Lung (tissue), 12 donors: Measurements from ENCODE around the gene DGKB. TPM values are rescaled to one million over a fixed set of nuclear protein-coding genes. Genes with fewer than 3 reads are reported as not detected.

Source experiments
- ATAC-seq: fragments of 200-7000 bp; cut with Tn5 transposase; one replicate; pipeline ENCODE4 v1.9.1; 2020; ENCODE audit warnings: moderate number of reproducible peaks; ENCODE audit not compliant: insufficient read depth, low FRiP score
- DNase-seq, 3 donors: peaks; one replicate each; pipeline ENCODE4 v3.0.0-alpha.2; 2013 to 2017
- H3K27ac ChIP-seq, 2 donors: one replicate each; pipeline ENCODE4 v1.5.1; 2013; ENCODE audit warnings: mild to moderate bottlenecking in 2 of 2, moderate library complexity in 2 of 2, control low read depth in 1 of 2, inconsistent platforms in 1 of 2, low read depth in 1 of 2, low read length in 1 of 2
- H3K27me3 ChIP-seq, 3 donors: one replicate each; pipeline ENCODE4 v1.5.1; 2013; ENCODE audit warnings: low read length in 2 of 3; ENCODE audit not compliant: control insufficient read depth in 3 of 3, insufficient read depth in 3 of 3
- H3K36me3 ChIP-seq, 4 donors: one replicate each; pipeline ENCODE4 v1.5.1; 2013; ENCODE audit warnings: low read length in 4 of 4, mild to moderate bottlenecking in 1 of 4, moderate library complexity in 1 of 4; ENCODE audit not compliant: control insufficient read depth in 4 of 4, insufficient read depth in 4 of 4
- H3K4me1 ChIP-seq, 5 donors: one replicate each; pipeline ENCODE4 v1.5.1; 2013; ENCODE audit warnings: low read length in 5 of 5, mild to moderate bottlenecking in 2 of 5, moderate library complexity in 1 of 5; ENCODE audit not compliant: control insufficient read depth in 5 of 5, insufficient read depth in 5 of 5
- H3K4me3 ChIP-seq: one replicate; pipeline ENCODE4 v1.5.1; 2013; ENCODE audit warnings: mild to moderate bottlenecking, control low read depth, moderate library complexity
- H3K9ac ChIP-seq, 2 donors: one replicate each; pipeline ENCODE4 v1.5.1; 2013; ENCODE audit warnings: low read length in 2 of 2, control low read depth in 1 of 2; ENCODE audit not compliant: insufficient read depth in 1 of 2
- H3K9me3 ChIP-seq, 4 donors: one replicate each; pipeline ENCODE4 v1.5.1; 2013; ENCODE audit warnings: low read length in 3 of 4, mild to moderate bottlenecking in 1 of 4, moderate library complexity in 1 of 4; ENCODE audit not compliant: control insufficient read depth in 4 of 4, insufficient read depth in 3 of 4
- WGBS, 2 donors: extraction: QIAGEN DNeasy Blood & Tissue Kit; methylation state at CpG; one replicate each; pipeline ENCODE4 v1.1.7; 2013; 5-methylcytosine and 5-hydroxymethylcytosine counted together
- polyA plus RNA-seq, 2 donors: library from polyadenylated mRNA; stranded (reverse); fragments of 200-250 nt; gene quantifications; one replicate each; pipeline ENCODE4 v1.2.1, GENCODE V29; 2013
- total RNA-seq, 2 donors: library from RNA; depleted of rRNA in 1 of 2; stranded (reverse); fragments of >200 nt in 1 of 2; gene quantifications; one replicate each; pipeline ENCODE4 v1.2.1, GENCODE V29; 2014 to 2021
- TF ChIP-seq, protein P1 (sequence below): IDR thresholded peaks from 2 replicates; pipeline ENCODE4 v1.5.1; 2012; ENCODE audit warnings: mild to moderate bottlenecking; ENCODE audit errors: control extremely low read depth, extremely low read depth
- donor health status: control.
- donor health status: control.
- donor health status: Bipolar disorder and iron deficiency.
- donor health status: healthy.
- donor health status: DM: yes; HTN: yes; CAD: no.

The DGKB gene
- total and polyA plus RNA-seq, 4 donors, result under 0.01 to 0.57 (median 0.06) TPM; not detected in 1

DNA sequence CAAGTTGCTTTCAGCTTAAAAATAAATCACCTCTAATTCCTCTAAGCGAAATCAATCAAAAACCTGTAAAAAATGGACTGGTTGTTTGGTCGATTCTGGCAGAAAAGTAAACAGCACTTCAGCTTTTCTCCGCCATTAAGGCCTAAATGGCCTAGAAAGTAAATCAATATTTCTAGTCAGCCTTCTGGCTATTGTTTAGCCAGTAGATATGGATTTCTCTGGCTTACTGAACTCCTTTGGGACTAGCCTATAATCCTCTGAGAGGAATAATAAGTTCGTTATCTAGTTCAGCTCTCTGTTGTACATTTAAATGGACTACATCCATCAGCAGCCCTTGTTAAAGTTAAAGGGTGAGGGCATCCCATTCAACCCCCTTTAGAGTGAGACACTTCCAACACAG lies 513.0 kb downstream of the DGKB start:
- ATAC-seq, result no peak
- no peaks in the 10 kb centered on the region for H3K9me3 ChIP-seq
- TF ChIP-seq, protein P1, sequence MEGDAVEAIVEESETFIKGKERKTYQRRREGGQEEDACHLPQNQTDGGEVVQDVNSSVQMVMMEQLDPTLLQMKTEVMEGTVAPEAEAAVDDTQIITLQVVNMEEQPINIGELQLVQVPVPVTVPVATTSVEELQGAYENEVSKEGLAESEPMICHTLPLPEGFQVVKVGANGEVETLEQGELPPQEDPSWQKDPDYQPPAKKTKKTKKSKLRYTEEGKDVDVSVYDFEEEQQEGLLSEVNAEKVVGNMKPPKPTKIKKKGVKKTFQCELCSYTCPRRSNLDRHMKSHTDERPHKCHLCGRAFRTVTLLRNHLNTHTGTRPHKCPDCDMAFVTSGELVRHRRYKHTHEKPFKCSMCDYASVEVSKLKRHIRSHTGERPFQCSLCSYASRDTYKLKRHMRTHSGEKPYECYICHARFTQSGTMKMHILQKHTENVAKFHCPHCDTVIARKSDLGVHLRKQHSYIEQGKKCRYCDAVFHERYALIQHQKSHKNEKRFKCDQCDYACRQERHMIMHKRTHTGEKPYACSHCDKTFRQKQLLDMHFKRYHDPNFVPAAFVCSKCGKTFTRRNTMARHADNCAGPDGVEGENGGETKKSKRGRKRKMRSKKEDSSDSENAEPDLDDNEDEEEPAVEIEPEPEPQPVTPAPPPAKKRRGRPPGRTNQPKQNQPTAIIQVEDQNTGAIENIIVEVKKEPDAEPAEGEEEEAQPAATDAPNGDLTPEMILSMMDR, result no peak
- whole genome bisulfite sequencing, 2 donors, result 72 to 77% methylated on average over 4 of the region's 4 CpGs
- DNase-seq, result no peak
- H3K27ac ChIP-seq, result no peak overlapping the region
- no peak overlapping the region for H3K9ac ChIP-seq
- peaks cover 0 to 2% (median 0%) of the 10 kb centered on the region in 5 donors for H3K4me1 ChIP-seq
- no peaks in the 10 kb centered on the region for H3K27me3 ChIP-seq
- no peaks in the 10 kb centered on the region for H3K36me3 ChIP-seq
- H3K4me3 ChIP-seq, result no peak overlapping the region

DNA sequence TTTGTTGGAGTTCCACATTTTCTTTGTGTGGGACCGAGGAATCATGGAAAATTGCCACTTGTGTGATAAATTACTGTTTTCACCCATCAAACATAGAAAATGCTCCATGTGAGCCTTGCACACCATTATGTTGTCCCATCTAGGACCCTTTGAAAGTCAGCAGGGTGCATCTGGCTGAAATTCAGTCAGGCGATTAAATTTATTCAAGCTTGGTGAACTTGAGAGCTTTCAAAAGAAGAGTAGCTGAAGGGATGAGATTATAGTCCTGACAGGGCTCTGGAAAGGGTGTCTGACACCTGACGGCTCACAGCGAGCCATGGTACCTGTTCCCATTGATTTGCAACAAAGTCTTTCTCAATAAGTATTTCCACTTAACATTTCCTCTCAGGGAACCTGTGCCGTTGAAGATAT lies 513.4 kb downstream of the DGKB start:
- TF ChIP-seq, protein P1, result no peak
- Histone ChIP-seq H3K27ac (no peak overlapping the region), H3K9ac (no peak overlapping the region), H3K9me3 (no peaks in the 10 kb centered on the region), H3K36me3 (no peaks in the 10 kb centered on the region), H3K27me3 (no peaks in the 10 kb centered on the region), H3K4me3 (no peak overlapping the region), H3K4me1 (peaks cover 0 to 2% (median 0%) of the 10 kb centered on the region in 5 donors)
- 70 to 79% methylated on average over 5 of the region's 5 CpGs for WGBS, 2 donors
- ATAC-seq, result no peak
- DNase-seq, result no peak

DNA sequence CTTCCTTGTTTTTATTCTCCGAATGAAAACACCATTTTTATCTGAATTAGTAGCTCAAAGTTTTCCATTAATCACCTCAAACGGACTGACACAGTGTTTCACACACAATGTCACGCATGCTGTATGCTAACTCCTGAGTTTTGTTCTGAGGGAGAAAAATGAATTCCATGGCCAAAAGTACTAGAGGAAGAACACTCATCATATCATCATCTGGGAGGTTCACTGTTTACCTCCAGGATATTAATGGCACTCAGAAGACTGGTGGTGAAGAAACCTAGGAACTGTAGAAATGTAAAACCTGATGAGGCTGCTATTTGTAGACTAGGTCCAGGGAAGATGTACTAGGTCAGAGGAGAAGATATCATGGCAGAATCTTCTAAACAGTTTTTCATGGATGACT lies 517.5 kb downstream of the DGKB start:
- 85 to 90% methylated on average over 3 of the region's 3 CpGs for WGBS, 2 donors
- TF ChIP-seq, protein P1, result no peak
- DNase-seq, result no peak
- no peaks in the 10 kb centered on the region for H3K9me3 ChIP-seq
- no peak overlapping the region for H3K4me3 ChIP-seq
- no peak overlapping the region for H3K27ac ChIP-seq
- no peaks in the 10 kb centered on the region for H3K27me3 ChIP-seq
- no peak overlapping the region for H3K9ac ChIP-seq
- peaks cover 0 to 2% (median 0%) of the 10 kb centered on the region in 5 donors for H3K4me1 ChIP-seq
- ATAC-seq, result no peak
- no peaks in the 10 kb centered on the region for H3K36me3 ChIP-seq

DNA sequence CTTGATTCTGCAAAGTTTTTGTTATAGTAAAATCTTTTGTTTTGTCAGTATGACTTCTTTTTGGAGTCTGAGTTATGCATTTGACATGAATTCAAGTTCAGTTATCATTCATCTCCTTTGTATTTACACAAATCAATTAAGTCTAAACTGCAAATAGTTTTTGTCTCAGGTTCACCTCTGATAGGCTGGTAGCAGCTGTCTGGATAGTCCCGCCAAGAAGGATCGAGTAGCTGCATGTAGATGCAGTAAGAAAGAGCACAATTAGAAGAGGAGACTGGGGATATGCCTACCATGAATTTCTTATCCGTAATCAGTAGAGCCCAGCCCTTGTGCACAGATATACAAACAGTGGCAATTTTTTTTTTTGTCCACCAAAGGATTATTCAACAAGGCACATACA lies 520.6 kb downstream of the DGKB start:
- TF ChIP-seq, protein P1, result no peak
- no peak overlapping the region for H3K9ac ChIP-seq
- H3K9me3 ChIP-seq, result no peaks in the 10 kb centered on the region
- no peak for ATAC-seq
- H3K27ac ChIP-seq, result no peak overlapping the region
- no peak for DNase-seq
- no peaks in the 10 kb centered on the region for H3K27me3 ChIP-seq
- H3K4me1 ChIP-seq, result peaks cover 0 to 4% (median 0%) of the 10 kb centered on the region in 5 donors
- WGBS, 2 donors, result 83 to 86% methylated on average over 3 of the region's 3 CpGs
- H3K4me3 ChIP-seq, result no peak overlapping the region
- no peaks in the 10 kb centered on the region for H3K36me3 ChIP-seq
